NCI-H82 (cell line): ENCODE measurements around the gene PPM1H.

Experiments used
- DNase-seq: peaks from one replicate; lab custom pipeline; 2025; lab: John Stamatoyannopoulos, UW

The PPM1H gene

GRCh38 chr12:62713723-62714122, 221.2 kb downstream of the PPM1H start:
- no peak for DNase-seq

GRCh38 chr12:62712681-62713573, 222.0 kb downstream of the PPM1H start:
- DNase-seq: peak; percentile 25

DNA sequence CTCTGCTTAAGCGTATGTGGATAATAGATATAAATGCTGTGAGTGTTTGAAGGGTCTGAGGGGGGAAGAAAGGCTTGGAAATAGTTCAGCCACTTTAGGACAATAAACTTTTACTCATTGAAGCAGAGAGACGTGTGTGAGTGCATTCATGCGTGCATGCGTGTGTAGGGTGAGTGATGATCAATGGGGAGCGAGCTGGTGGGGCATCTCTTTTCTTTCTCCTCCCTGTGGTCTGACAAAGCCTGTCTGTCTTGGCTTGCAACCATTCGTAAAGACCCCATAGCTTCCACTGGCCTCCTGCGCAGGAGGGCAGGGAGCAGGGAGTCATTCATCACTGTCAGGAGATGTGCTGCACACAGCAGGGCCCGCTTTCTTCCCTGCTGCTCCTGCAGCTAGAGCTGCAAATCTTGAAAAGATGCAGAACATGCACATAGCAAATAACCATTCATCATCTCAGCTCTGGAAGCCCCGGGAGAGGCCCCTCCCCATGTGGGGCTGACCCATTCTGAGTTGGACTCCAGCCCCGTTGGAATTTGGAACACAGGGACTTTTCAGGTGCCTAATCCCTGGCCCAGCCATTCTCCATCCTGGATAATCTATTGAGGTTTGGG, 223.2 kb downstream of the PPM1H start:
- DNase-seq: peak; percentile 58

- no peak for DNase-seq
These were observed 225.6 kb downstream of the PPM1H start for GRCh38 chr12:62709311-62709710.

- no peak for DNase-seq
These were observed 227.0 kb downstream of the PPM1H start for GRCh38 chr12:62707939-62708338.

DNA sequence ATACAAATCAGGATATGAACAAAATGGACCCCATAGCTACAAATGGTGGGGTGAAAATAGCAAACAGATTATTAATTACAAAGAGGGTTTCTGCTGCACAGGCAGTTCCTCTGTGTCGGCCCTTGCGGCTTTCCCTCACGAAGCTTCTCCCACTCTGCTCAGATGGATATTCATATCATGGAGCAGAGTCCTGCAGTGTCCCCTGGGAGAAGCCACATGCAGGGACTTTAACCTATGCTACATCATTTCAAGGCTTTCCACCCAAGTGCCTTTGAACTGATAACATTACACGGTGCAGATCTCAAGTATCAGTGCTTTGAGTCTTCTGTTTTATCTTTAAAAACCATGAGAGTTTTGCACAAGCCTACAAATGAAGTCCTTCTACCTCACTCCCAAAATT, 229.1 kb downstream of the PPM1H start:
- DNase-seq: no peak

- no peak for DNase-seq
These were observed 232.0 kb downstream of the PPM1H start for GRCh38 chr12:62703011-62703380.

DNA sequence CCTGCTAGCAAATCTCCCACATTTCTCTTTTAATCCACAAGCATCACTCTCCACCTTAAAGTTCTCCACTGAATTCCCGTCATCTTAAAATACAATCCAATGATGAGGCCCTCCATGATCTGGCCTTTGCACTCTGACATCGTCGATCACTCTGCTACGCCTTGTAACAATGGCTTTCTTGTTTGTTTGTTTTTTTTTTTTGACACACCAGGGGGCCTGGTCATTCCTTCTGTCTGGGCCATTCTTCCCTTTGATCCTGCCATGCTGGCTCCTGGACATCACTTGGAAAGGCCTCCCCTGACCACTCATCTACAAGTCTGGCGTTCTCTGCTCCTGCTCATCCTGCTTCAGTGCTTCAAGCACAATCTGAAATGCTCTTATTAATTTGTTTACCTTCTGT, 233.5 kb downstream of the PPM1H start:
- DNase-seq: no peak

DNA sequence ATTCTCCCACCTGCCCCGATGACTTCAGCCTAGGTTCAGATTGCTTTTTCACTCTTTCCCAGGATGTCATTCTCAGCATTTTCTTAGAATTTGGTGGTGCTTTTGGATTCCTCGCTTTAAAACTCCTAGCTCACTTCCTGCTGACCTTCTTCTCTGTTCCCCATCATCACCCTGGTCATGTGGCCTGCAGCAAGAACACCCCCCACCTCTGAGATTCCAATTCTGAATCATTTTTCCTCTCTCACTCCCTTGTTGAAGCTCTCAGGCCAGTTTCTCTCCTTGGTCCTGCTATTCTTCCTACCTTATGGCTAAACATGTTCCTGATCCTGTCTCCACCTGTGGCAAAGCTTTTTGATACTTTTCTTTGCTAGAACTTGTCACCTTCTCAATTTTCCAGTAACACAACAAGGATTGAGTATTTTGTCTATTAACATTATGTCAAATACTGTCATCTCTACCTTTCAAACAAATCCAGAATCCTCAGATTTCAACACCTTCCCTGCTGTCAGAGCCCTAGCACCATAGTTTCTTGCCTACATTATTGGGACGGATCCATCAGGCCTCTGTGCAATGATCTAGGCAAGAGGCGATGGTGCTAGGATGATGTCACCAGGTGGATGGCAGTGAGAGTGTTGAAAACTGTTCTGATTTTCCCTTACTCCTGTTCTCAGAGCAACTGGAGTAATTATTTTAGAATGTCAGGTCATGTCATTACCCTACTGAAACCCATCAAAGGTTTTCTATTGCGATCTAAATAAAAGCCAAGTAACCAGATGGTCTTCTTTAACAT, 234.7 kb downstream of the PPM1H start:
- no peak for DNase-seq

DNA sequence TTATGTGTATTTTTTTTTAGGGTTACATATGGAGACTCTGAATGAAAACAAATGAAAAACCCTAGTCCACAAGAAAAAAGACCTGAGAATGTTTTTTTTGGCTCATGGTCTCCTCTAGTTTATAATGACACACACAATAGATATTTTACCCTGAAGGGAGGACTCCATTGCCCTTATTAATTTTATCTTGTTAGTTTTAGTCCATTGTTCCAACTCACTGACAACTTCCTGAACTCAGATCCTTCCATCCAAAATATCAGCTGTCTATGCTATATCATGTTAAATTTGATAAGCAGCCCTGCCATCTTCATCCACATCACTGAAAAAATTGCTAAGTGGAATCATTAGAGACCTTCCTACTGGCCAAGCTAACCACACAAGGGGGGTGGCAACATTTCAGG, 236.2 kb downstream of the PPM1H start:
- DNase-seq: no peak

GRCh38 chr12:62697893-62698292, 237.1 kb downstream of the PPM1H start:
- no peak for DNase-seq

DNA sequence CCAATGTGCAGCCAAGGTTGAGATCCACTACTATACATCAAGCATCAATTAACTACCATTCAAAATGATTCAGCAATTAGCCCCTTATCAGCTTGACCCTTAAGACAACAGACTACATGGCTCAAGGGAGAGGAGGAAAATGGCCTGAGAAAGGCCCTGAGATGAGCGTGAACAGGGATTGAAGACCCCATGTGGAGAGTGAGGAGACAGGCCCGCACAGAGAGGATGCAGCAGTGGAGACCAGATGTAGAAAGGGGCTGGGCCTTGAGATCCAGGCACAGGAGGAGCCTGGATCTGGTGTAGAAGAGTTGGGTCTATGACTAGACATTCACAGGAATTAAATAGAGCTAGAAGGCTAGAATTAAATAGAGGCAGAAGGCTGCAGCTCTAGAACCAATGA, 239.3 kb downstream of the PPM1H start:
- DNase-seq: no peak

GRCh38 chr12:62694632-62695031, 240.3 kb downstream of the PPM1H start:
- DNase-seq: no peak

DNA sequence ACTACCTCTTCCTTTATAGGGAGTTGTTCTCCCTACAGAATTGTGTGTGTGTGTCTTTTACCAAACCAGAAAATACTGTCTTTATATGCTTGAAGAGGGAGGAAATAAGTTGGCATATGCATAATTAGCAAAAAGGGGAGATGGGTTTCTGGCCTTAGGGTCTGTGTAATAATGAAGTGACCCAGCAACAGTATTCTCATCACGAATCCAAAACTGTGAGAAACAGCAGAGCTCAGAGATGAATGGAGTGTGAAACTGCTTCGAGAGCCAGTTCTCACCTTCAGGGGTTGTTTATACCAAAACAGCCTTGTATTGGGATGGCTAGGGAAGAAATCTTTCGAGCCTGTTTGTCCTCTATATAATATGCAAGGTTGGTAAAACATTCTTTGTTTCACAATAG, 240.8 kb downstream of the PPM1H start:
- no peak for DNase-seq

DNA sequence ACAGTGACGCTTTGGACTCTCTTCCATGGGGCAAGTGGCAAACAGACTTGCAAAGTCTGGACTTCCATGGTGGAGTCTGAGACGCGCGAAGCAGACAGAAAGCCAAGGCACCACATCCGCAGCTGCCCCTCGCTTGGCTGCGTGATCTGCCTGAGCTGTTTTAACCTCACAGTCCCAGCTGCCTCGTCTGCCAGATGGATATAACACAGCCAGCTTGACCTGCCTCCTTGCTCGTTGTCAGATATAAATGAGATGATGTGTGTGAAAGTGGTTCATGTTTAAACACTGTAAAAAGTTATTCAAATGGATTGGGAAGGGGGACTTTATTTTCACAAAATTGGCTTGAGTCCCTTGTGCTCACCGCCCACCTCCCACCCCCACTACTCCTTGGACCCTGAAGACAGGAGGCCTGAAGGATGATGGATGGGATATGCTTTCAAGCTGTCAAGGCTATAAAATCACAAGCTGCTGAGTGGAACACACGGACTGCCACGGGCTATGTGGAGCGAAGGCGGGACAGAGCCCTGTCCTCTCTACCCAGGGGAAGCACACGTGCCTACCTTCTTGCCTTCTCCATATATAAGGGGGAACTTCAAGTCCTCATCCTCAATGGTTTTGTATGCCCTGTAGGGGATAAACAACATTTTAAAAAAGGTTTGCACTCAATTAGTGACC, 241.4 kb downstream of the PPM1H start:
- DNase-seq: peak; percentile 74

DNA sequence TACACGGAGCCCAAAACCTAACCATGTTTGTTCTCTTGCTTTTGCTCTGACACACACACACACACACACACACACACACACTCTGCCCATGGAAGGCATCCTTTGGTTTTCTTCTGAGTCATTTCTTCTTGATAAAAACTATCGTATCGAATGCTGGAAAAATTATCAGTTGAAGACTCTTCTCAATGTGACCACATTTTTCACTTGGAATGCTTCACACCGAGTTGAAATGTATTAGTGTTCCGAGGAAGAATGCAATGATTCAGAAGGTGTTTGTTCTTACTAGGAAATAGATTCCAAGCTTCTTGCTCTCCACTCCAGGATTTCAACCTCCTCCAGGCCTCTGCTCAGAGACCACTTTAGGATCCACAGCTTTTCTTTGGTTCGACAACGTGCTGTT, 242.1 kb downstream of the PPM1H start:
- DNase-seq: no peak

- no peak for DNase-seq
These were observed 243.6 kb downstream of the PPM1H start for GRCh38 chr12:62691309-62691708.

DNA sequence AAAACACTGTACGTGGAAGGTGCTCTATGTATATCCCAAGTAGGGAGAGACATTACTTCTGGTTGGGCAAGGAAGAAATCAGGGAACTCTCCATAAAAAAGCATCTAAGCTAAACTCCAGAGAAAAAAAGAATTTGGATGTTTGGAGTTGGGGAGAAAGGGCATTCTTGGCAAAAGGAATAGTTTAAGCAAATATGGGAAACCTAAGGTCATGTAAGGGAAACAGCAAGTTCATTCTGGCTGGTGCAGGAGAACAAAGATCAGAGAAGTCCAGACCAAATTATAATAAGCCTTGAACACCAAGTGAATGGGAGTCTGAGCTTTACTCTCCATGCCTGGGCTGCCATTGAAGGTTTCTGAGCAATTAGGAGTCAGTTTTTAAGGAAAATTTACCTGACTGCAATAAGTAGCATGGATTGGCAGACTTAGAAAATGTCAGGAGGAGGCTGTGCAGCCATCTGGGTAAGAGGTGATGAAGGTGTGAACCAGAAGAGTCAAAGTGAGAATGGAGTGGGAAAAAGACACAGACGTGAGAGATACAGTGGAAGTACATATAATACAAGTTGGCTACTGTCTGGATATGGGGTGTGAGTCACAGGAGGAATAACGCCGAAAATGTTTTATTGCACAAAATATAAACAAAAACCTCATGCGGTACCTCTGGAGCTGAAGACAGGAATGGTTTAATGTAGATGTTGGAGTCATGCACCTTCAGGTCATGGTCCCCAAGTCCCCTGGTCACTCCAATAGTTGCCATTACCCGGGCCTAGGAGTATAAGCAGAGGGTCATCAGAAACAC, 245.7 kb downstream of the PPM1H start:
- DNase-seq: no peak

DNA sequence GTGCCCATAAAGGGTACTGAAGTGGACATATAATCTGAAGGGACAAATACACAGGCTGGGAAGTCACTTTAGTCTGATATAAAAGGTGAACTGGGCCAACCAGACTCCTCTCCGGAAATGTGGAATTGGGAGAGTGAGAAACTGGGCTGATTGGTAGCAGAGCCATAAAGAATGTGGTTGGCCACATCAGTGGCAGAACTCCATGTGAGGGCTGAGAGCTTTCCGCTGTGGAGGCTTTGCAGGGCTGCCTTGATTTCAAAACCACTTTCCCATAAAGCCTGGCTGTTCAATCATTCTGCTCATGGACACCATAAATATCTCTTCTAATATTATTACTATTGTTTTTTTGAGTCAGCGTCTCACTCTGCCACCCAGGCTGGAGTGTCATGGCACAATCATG, 248.0 kb downstream of the PPM1H start:
- DNase-seq: no peak

DNA sequence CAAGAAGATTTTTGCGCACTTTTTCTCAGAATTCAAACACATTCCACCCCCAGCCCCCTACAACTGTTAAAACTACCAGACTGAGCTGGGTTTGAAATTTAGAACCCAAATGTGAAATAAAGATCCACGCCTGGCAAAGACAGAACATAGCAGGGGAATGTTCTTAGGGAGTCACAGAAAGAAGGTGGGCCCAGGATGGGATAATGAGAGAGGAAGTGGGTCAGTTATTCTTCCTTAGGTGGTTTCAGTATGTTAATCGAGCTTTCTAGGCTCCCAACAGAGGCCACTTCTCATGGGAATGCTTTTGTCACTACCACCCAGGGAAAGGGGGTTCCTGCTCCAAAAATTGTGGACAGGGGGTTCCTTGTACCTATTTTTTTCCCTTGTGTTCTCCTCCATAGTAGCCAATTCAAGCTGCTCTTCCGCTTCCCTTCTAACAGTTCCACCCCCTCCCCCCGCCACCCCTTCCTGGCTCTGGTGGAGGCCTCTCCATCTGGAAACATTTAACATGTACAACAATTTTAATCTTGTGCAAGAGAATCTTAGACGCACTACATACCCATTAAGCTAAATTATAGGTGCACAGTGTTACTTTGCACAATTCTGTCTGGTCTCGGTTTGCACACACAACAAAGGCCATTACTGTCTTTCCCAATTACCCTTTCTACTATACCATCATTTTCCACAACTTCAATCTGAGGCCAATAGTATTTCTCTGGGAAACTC, 250.2 kb downstream of the PPM1H start:
- DNase-seq: peak; percentile 2
